Activated CD4-positive, CD25-positive, alpha-beta regulatory T cell treated with anti-CD3 and anti-CD28 coated beads, Interleukin-2, amount 50 U/mL, for 72 hours (primary cell): ENCODE results near the gene C5.
"Not testable (repeated sequence)": the region's sequence is repeated elsewhere in the genome, so short reads cannot be mapped to it uniquely, and the experiment has no call there.

Experiments used
- DNase-seq: peaks from one replicate; pipeline ENCODE4 v3.0.0; 2021

C5 gene

GRCh38 chr9:120977321-120977720 is 72.8 kb downstream of the C5 start:
- no peak for DNase-seq

- no peak for DNase-seq
These were observed 75.2 kb downstream of the C5 start for GRCh38 chr9:120974921-120975320.

- DNase-seq: no peak
These were observed 75.9 kb downstream of the C5 start for GRCh38 chr9:120974181-120974580.

- no peak for DNase-seq
These were observed 78.1 kb downstream of the C5 start for GRCh38 chr9:120971938-120972337.

GRCh38 chr9:120971471-120971870 is 78.6 kb downstream of the C5 start:
- not testable (repeated sequence) for DNase-seq

- DNase-seq: no peak
These were observed 79.8 kb downstream of the C5 start for GRCh38 chr9:120970244-120970643.

GRCh38 chr9:120966013-120966369 is 84.1 kb downstream of the C5 start:
- DNase-seq: no peak

GRCh38 chr9:120965344-120966012 is 84.6 kb downstream of the C5 start:
- no peak for DNase-seq

- no peak for DNase-seq
These were observed 88.1 kb downstream of the C5 start for GRCh38 chr9:120961936-120962335.

- no peak for DNase-seq
These were observed 90.1 kb downstream of the C5 start for GRCh38 chr9:120960001-120960400.

- no peak for DNase-seq
These were observed 93.2 kb downstream of the C5 start for GRCh38 chr9:120956862-120957261.

GRCh38 chr9:120951960-120952618 is 98.0 kb downstream of the C5 start:
- no peak for DNase-seq

GRCh38 chr9:120950421-120951388 is 99.4 kb downstream of the C5 start:
- no peak for DNase-seq

GRCh38 chr9:120949290-120949689 is 100.8 kb downstream of the C5 start:
- DNase-seq: no peak

- no peak for DNase-seq
These were observed 101.3 kb downstream of the C5 start for GRCh38 chr9:120948824-120949223.

- DNase-seq: no peak
These were observed 102.9 kb downstream of the C5 start for GRCh38 chr9:120947222-120947621.

GRCh38 chr9:120946259-120946658 is 103.8 kb downstream of the C5 start:
- DNase-seq: no peak

GRCh38 chr9:120944948-120945347 is 105.1 kb downstream of the C5 start:
- DNase-seq: no peak

GRCh38 chr9:120944434-120944843 is 105.6 kb downstream of the C5 start:
- DNase-seq: no peak

- no peak for DNase-seq
These were observed 107.7 kb downstream of the C5 start for GRCh38 chr9:120942186-120943001.

GRCh38 chr9:120941046-120941770 is 108.9 kb downstream of the C5 start:
- no peak for DNase-seq

GRCh38 chr9:120940573-120940972 is 109.5 kb downstream of the C5 start:
- DNase-seq: no peak
